ENCODE data around the gene SLC5A11. TPM values are rescaled to one million over a fixed set of nuclear protein-coding genes. Genes with fewer than 3 reads are reported as not detected.
"Not testable (repeated sequence)": the region's sequence is repeated elsewhere in the genome, so short reads cannot be mapped to it uniquely, and the experiment has no call there.

SLC5A11 gene
- total RNA-seq, 2 donors from 2014 or later, result 0.81 to 2.4 TPM

DNA sequence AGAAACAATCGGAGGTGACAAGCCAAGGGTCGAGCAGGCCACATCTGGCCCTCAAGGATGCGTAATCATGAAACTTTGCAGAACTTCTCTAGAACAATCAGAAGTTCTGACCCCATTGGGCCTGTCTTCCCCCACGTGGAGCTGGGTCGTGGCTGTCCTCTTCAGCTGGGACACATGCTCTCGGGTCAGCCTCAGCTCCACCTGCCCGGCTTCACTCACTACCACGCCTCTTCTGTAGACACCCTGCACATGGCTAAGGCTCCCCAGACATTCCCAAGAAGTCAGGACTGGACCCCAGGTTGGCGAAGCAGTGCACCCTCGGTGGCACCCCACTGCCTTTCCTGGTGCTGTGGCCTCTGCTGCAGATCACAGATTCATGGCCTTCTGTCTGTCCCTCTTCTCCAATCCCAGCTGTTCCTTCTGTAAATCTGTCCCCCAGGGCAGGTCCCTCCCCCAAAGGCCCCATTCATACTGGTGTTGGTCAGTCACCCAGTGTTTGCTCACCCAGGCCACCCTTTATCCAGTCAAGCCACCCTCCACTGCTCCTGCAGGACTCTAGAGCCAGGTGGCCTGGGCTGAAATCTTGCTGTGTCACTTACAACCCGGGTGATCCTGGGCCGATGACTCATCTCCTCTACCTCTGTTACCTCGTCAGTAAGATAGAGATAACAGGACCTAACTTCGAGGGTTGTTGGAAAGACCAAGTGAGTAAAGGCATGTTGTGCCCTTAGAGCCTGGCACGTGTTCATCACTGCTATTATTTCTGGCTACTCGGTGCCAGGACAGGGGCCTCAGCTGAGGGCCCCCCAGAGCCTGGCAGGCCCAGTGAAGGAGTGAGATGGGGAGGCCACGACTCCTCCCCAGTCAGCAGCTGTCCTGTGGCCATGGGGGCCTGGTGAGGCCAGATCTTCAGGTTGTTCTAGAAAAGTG lies 1.4 kb upstream of the SLC5A11 start:
- Mint-ChIP-seq H3K27me3 (no peaks in the 10 kb centered on the region), H3K27ac (no peak overlapping the region), H3K36me3 (no peaks in the 10 kb centered on the region), H3K4me1 (ENCODE audit: low read depth in 2 of 2) (no peaks in the 10 kb centered on the region), H3K4me3 (no peak overlapping the region), H3K9me3 (no peaks in the 10 kb centered on the region)
- DNase-seq (ENCODE audit: low spot score) (no peak), ATAC-seq (no peak)

DNA sequence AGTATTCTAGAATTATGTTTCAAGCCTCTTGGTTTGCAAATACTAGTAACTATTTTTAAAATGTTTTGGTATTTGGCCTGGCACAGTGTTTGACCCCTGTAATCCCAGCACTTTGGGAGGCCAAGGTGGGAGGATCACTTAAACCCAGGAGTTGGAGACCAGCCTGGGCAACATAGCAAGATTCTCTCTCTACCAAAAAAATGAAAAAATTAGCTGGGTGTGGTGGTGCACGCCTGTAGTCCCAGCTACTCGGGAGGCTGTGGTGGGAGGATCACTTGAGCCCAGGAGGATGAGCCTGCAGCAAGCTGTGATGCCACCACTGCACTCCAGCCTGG lies 765 bp upstream of the SLC5A11 start:
- not testable (repeated sequence) for H3K27me3 Mint-ChIP-seq, H3K9me3 Mint-ChIP-seq, ATAC-seq

DNA sequence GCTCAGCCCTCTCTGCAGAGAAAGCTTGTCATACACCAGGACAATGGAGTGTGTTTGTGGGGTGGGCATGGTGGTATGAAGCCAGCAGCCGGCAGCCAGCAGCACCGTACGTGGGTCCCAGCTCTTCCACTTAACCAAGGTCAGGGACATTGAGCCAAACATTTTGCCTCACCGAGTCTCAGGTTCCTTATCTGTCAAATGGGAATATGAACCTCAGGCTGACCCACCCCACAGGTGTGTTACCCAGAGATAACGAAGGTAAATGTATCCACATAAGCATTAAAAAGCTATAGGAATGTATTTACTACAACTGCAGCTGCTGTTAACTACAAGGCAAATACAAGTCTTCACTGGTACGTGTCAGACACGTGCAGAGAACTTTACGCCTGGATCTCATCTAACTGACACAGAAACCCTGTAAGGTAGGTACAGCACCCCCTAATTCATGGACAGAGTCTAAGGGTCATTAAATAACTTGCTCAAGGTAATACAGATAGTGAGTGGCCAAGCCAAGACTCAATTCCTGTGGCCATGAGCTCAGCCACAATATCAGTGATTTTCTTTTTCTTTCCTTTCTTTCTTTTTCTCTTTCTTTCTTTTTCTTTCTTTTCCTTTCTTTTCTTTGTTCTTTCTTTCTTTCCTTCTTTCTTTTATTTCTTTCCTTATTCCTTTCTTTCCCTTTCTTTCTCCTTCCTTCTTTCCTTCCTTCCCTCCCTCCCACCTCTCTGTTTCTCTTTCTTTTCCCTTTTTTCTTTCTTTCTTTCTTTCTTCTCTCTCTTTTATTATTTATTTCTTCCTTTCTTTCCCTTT lies 990 bp downstream of the SLC5A11 start:
- H3K27ac Mint-ChIP-seq, result no peak overlapping the region
- no peak for DNase-seq (ENCODE audit: low spot score)
- H3K36me3 Mint-ChIP-seq, result no peaks in the 10 kb centered on the region
- H3K27me3 Mint-ChIP-seq, result no peaks in the 10 kb centered on the region
- no peak for ATAC-seq
- H3K4me1 Mint-ChIP-seq (ENCODE audit: low read depth in 2 of 2), result peaks cover 0 to 3% of the 10 kb centered on the region in 2 donors
- H3K9me3 Mint-ChIP-seq, result no peaks in the 10 kb centered on the region
- H3K4me3 Mint-ChIP-seq, result no peak overlapping the region

More for the DNA sequence above, 765 bp upstream of the SLC5A11 start:
- not testable (repeated sequence) for H3K4me1 Mint-ChIP-seq (ENCODE audit: low read depth in 2 of 2); H3K4me3 Mint-ChIP-seq; DNase-seq (ENCODE audit: low spot score); H3K27ac Mint-ChIP-seq; H3K36me3 Mint-ChIP-seq

DNA sequence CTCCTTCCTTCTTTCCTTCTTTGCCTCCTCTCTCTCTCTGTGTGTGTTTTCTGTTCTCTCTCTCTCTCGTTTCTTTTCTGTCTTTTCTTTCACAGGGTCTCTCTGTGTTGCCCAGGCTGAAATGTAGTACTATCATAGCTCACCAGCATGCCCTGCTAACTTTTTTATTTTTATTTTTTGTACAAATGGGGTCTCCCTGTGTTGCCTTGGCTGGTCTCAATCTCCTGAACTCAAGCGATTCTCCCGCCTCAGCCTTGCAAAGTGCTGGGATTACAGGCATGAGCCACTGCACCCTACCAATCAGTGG lies 1.5 kb downstream of the SLC5A11 start:
- Mint-ChIP-seq H3K4me3 (no peak overlapping the region), H3K27ac (no peak overlapping the region), H3K27me3 (no peaks in the 10 kb centered on the region), H3K9me3 (no peaks in the 10 kb centered on the region), H3K36me3 (no peaks in the 10 kb centered on the region), H3K4me1 (ENCODE audit: low read depth in 2 of 2) (peaks cover 0 to 8% of the 10 kb centered on the region in 2 donors)
- ATAC-seq, result no peak
- DNase-seq (ENCODE audit: low spot score), result no peak

DNA sequence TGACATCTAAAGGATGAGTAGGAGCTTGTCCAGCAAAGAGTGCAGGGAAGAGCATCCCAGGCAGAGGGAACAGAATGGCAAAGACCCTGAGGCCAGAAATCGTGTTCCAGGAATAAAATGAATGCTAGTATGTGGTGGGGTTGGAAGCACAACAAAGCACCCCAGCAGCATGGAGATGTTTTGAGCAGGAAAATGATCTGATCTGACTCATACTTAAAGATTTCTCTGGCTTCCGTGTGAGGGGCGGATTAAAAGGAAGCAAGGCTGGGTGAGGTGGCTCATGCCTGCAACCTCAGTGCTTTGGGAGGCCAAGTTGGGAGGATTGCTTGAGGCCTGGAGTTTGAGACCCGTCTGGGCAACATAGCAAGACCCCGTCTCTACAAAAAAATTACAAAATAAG lies 2.3 kb downstream of the SLC5A11 start:
- ATAC-seq (no peak), DNase-seq (ENCODE audit: low spot score) (no peak)
- Mint-ChIP-seq H3K4me3 (no peak overlapping the region), H3K27ac (no peak overlapping the region), H3K36me3 (no peaks in the 10 kb centered on the region), H3K4me1 (ENCODE audit: low read depth in 2 of 2) (peaks cover 0 to 8% of the 10 kb centered on the region in 2 donors), H3K27me3 (no peaks in the 10 kb centered on the region), H3K9me3 (no peaks in the 10 kb centered on the region)

DNA sequence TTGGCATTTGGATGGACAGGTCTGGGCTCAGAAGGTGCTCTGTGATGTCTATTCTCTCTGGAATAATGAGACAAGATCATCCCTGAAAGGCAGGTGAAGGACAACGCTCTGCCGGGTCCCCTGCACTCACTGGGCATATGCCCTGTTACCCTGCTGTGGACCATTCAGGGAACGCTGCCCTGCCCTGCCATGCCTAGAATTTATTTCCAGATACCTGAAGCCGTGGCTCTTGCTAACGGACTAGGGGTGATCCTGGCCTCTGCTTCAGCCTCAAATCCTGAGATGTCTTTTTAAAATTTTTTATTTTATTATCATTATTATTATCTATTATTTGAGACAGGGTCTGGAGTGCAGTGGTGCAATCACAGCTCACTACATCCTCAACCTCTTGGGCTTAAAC lies 3.9 kb downstream of the SLC5A11 start:
- peaks cover 0 to 5% of the 10 kb centered on the region in 2 donors for H3K27me3 Mint-ChIP-seq
- no peak for DNase-seq (ENCODE audit: low spot score)
- ATAC-seq, result no peak
- H3K9me3 Mint-ChIP-seq, result no peaks in the 10 kb centered on the region
- no peak overlapping the region for H3K4me3 Mint-ChIP-seq
- no peak overlapping the region for H3K27ac Mint-ChIP-seq
- no peaks in the 10 kb centered on the region for H3K36me3 Mint-ChIP-seq
- peaks cover 0 to 8% of the 10 kb centered on the region in 2 donors for H3K4me1 Mint-ChIP-seq (ENCODE audit: low read depth in 2 of 2)

DNA sequence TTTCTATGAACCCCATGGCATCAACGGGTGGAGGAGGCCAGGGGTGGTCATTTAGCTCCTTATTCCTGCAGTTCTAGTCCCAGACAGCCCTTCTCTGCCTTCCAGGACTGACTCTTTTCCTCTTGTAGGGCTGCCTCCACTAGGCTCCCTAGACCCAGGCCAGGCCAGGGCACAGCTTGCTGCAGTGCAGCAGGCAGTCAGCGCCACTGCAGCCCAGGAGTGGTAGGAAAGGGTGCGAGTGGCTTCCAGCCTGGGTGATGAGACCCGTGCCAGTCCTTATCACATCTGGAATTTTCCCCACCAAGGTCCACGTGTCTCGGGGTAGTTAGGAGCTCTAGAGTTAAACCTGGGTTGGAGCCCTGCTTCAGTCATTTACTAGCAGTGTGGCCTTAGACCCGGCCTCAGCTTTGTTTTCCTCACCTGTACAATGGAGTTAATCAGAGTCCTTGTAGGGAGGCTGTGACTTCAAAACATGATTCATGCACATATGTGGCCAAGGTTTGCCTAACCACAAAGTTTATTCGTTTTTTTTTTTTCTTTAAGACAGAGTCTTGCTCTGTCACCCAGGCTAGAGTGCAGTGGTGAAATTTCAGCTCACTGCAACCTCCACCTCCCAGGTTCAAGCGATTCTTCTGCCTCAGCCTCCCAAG lies 4.7 kb downstream of the SLC5A11 start:
- no peak for DNase-seq (ENCODE audit: low spot score)

DNA sequence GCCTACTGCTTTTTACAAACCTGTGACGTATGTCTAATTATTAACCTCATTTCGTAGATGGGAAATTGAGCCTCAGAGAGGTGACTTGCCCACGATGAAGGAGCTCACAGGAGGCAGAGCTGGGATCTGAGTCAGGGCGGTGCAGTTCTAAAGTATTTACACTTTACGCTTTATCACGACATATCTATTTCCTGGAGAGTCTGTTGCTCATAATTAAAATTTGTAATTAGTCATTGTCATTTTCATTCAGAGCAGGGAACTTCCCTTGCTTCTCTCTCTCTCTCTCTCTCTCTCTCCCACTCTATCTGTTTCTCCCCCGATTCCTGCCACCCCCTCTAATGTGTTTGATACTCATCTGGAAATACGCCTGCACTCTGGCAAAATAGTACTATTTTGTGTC lies 5.9 kb downstream of the SLC5A11 start:
- ATAC-seq (peak in 1 of 2 donors; percentile 71), DNase-seq (ENCODE audit: low spot score) (no peak)
- H3K4me3 Mint-ChIP-seq, result no peak overlapping the region
- H3K9me3 Mint-ChIP-seq, result no peaks in the 10 kb centered on the region
- H3K27ac Mint-ChIP-seq, result no peak overlapping the region
- H3K36me3 Mint-ChIP-seq, result no peaks in the 10 kb centered on the region
- H3K27me3 Mint-ChIP-seq, result peaks cover 0 to 5% of the 10 kb centered on the region in 2 donors
- peaks cover 0 to 8% of the 10 kb centered on the region in 2 donors for H3K4me1 Mint-ChIP-seq (ENCODE audit: low read depth in 2 of 2)

More for the DNA sequence above, 4.7 kb downstream of the SLC5A11 start:
- Mint-ChIP-seq H3K4me3 (no peak overlapping the region), H3K27ac (no peak overlapping the region), H3K9me3 (no peaks in the 10 kb centered on the region), H3K27me3 (peaks cover 0 to 5% of the 10 kb centered on the region in 2 donors), H3K4me1 (ENCODE audit: low read depth in 2 of 2) (peaks cover 0 to 8% of the 10 kb centered on the region in 2 donors), H3K36me3 (no peaks in the 10 kb centered on the region)
- ATAC-seq, result peak; percentile 36 to 41

DNA sequence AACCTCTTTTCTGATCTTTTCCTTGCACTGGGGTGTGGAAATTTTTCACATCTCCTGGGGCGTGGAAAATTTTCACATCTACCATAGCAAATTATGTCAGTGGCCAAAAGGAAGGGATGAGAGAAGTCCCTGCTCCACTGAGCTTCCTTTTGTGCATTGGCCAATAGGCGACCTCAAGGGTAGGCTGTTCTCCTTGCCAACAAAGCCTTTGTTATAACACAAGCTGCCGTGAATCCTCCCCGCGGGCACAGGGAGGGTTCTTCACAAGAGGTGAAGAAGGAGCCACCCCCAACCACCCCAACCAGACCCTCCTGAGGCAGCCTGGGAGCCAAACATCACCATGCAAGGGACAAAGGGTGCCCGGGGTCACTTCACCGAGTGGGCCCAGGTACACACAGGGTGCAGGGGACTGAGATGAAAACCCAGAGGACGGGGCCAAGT lies 6.5 kb downstream of the SLC5A11 start:
- ATAC-seq (no peak), DNase-seq (ENCODE audit: low spot score) (no peak)
- H3K36me3 Mint-ChIP-seq, result no peaks in the 10 kb centered on the region
- H3K27me3 Mint-ChIP-seq, result peaks cover 0 to 5% of the 10 kb centered on the region in 2 donors
- no peaks in the 10 kb centered on the region for H3K9me3 Mint-ChIP-seq
- no peak overlapping the region for H3K27ac Mint-ChIP-seq
- no peak overlapping the region for H3K4me3 Mint-ChIP-seq
- H3K4me1 Mint-ChIP-seq (ENCODE audit: low read depth in 2 of 2), result peaks cover 0 to 8% of the 10 kb centered on the region in 2 donors

DNA sequence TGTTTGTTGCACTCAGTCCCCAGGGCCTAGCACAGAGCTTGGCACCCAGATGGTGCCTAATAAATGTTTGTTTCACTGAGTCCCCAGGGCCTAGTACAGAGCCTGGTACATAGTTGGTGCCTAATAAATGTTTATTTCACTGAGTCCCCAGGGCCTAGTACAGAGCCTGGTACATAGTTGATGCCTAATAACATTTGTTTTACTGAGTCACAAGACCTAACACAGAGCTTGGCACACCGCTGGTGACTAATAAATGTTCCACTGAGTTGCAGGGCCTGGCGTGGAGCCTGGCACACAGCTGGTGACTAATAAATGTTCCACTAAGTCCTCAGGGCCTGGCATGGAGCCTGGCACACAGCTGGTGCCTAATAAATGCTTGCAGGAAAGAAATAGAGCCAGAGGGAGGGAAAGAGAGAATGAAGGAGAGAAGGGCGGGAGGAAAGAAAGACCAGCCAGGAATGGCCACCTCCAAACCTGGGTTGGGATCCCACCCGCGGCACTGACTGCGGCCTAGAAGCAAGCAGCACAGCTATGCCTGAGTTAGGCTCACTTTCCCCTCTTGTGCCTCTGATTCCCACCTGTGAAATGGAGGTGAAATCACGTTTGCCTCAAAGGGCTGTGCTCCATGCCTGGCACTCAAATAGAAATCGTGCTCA lies 7.5 kb downstream of the SLC5A11 start:
- H3K4me1 Mint-ChIP-seq (ENCODE audit: low read depth in 2 of 2), result peaks cover 0 to 8% of the 10 kb centered on the region in 2 donors
- H3K27me3 Mint-ChIP-seq, result peaks cover 0 to 7% of the 10 kb centered on the region in 2 donors
- no peak overlapping the region for H3K4me3 Mint-ChIP-seq
- no peak for DNase-seq (ENCODE audit: low spot score)
- no peaks in the 10 kb centered on the region for H3K9me3 Mint-ChIP-seq
- ATAC-seq, result no peak
- H3K36me3 Mint-ChIP-seq, result no peaks in the 10 kb centered on the region
- no peak overlapping the region for H3K27ac Mint-ChIP-seq

DNA sequence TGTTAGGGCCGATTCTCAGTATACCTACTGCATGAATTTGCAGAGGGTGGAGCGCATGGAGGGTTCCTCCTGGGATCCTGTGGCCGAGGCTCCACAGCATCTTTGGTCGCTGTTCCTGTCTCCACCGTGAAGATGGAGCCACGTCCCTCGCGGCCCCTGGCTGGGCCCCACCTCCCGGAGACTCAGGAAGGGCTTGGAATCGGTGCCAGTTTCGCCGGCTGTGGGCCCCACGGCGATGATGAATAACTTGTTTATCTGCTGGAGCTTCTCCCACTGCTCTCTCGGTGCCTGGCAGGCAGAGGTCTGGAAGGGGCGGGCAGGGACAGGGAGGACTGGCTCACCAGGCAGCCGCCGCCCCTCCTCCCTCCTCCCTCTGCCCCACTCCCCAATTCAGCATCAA lies 8.1 kb downstream of the SLC5A11 start:
- no peaks in the 10 kb centered on the region for H3K36me3 Mint-ChIP-seq
- H3K27ac Mint-ChIP-seq, result no peak overlapping the region
- no peak for ATAC-seq
- no peaks in the 10 kb centered on the region for H3K9me3 Mint-ChIP-seq
- H3K4me3 Mint-ChIP-seq, result no peak overlapping the region
- peaks cover 0 to 11% of the 10 kb centered on the region in 2 donors for H3K27me3 Mint-ChIP-seq
- H3K4me1 Mint-ChIP-seq (ENCODE audit: low read depth in 2 of 2), result peaks cover 0 to 8% of the 10 kb centered on the region in 2 donors
- no peak for DNase-seq (ENCODE audit: low spot score)

DNA sequence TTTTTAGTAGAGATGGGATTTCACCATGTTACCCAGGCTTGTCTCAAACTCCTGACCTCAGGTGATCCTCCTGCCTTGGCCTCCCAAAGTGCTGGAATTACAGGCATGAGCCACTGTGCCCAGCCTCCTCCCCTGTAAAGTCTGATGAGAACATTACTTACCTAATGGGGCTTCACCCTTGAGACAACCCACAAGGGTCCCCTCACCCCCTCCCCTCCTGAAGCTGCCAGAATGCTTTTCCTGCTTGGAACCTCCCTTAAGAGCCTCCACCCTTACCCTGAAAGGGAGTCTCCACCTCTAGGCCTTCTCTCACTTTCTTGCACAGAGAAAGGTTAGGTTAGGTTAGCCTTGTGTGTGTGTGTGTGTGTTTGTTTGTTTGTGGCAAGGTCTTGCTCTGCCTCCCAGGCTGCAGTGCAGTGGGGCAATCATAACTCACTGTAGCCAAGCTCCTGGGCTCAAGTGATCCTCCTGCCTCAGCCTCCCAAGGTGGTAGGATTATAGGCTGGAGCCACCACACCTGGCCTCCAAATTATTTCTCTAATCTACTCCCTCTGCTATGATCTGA lies 8.9 kb downstream of the SLC5A11 start:
- no peak overlapping the region for H3K27ac Mint-ChIP-seq
- peaks cover 0 to 11% of the 10 kb centered on the region in 2 donors for H3K27me3 Mint-ChIP-seq
- DNase-seq (ENCODE audit: low spot score), result no peak
- ATAC-seq, result no peak
- H3K4me1 Mint-ChIP-seq (ENCODE audit: low read depth in 2 of 2), result peaks cover 0 to 8% of the 10 kb centered on the region in 2 donors
- H3K4me3 Mint-ChIP-seq, result no peak overlapping the region
- no peaks in the 10 kb centered on the region for H3K9me3 Mint-ChIP-seq
- no peaks in the 10 kb centered on the region for H3K36me3 Mint-ChIP-seq

DNA sequence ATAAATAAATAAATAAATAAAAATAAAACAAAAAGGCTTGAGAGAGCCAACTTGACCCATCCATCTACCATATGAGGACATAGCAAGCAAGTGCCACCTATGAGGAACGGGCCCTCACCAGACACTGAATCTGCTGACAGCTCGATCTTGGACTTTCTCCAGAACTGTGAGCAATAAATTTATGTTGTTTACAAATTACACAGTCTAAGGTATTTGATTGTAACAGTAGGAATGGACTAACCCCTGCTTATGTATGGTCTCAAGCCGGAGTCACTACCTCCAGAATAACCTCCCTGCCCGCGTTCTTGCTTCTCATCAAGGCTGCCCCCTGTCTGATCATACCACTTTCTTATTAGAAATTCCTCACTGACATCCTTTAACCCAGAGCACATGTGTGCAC lies 9.9 kb downstream of the SLC5A11 start:
- Mint-ChIP-seq H3K9me3 (no peaks in the 10 kb centered on the region), H3K27me3 (peaks cover 0 to 11% of the 10 kb centered on the region in 2 donors), H3K27ac (no peak overlapping the region), H3K36me3 (no peaks in the 10 kb centered on the region), H3K4me1 (ENCODE audit: low read depth in 2 of 2) (peaks cover 0 to 8% of the 10 kb centered on the region in 2 donors), H3K4me3 (no peak overlapping the region)
- DNase-seq (ENCODE audit: low spot score), result no peak
- no peak for ATAC-seq

Measured in natural killer cell treated with Interleukin-12 subunit alpha and Interleukin-12 subunit beta and Interleukin-15 and Interleukin-18, amount 100 ng/mL, for 72 hours (primary cell).